ENCODE data around the gene AMACR. TPM values are rescaled to one million over a fixed set of nuclear protein-coding genes. Genes with fewer than 3 reads are reported as not detected.

The AMACR gene
- total and polyA plus RNA-seq, 2 of the 8 experiments (the other 6 are each of a cell fraction or from before 2014, with no cell fraction given) = 9.1 to 12.6 TPM

DNA sequence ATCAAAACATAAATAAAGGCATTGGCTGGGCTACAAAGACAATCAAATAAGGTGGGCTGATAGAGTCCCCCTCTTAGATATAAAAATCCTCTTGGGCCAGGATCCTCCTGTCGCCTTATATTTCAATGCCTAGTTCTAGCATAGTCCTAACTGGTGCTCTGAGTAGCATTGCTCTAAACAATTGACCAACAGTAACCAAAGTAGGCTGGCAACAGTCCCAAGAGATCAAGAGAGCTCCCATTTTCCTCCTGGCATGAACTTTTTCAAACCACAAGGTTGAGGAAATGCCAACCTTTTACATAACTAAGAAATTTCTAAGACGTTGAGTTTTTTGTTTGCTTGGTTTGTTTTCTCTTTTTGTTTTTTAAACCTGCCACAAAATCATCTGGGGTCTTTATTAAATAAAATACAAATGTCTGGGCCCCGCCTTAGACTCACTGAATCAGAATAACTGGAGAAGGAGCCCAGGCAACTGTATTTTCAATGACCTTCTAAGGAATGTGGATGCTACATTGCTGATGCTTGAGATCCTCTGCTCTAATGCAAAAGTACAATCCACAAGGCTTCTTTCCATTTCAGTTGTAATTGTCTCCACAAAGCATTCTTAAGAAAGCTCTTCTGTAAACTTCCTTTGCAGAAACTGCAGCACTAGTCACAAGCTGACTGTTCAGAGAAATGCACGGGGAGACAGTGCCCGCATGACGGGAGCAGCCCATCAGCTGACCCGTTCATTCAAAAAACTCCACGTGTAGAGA lies 26.3 kb downstream of the AMACR start (continued):
- TF ChIP-seq JUND (IDR thresholded peaks at IDR 0.05; ENCODE audit: low read length) = no peak
- no peak for TF ChIP-seq NANOG (IDR thresholded peaks at IDR 0.05; ENCODE audit: insufficient read depth, low read depth, low read length, poor library complexity, severe bottlenecking)
- no peak for TF ChIP-seq SAP30 (IDR thresholded peaks at IDR 0.05; ENCODE audit: insufficient read depth, insufficient replicate concordance, low read length)
- TF ChIP-seq SP1 (IDR thresholded peaks at IDR 0.05; ENCODE audit: low read depth, low read length) = no peak
- no peak for TF ChIP-seq E2F6 (IDR thresholded peaks at IDR 0.05)
- no peak for TF ChIP-seq TAF7 (optimal IDR thresholded peaks at IDR 0.05; ENCODE audit: borderline replicate concordance, low read depth, low read length)
- TF ChIP-seq TEAD4 (IDR thresholded peaks at IDR 0.05; ENCODE audit: low read depth, low read length) = no peak
- TF ChIP-seq CTCF (IDR thresholded peaks at IDR 0.05; ENCODE audit: control extremely low read depth in 1 of 3, insufficient read depth in 1 of 3, low read depth in 1 of 3, low read length in 3 of 3) = no peak

Data from H1 (cell line).